DOHH2 (cell line): Measurements from ENCODE around the gene ATXN7L1.

Source experiments
- H3F3A ChIP-seq: fragments of 200-600 bp; sonication (generic), shearing (Covaris generic); 2 replicates; pipeline ENCODE4 v1.6.0; 2016; ENCODE audit warnings: antibody characterized with exemption, mild to moderate bottlenecking; ENCODE audit not compliant: control insufficient read depth, insufficient read depth
- H3K27ac ChIP-seq: fragments of 200-600 bp; sonication (generic); 2 replicates; pipeline ENCODE4 v1.5.1; 2014; ENCODE audit warnings: low read depth, mild to moderate bottlenecking, low read length, moderate library complexity
- H3K27me3 ChIP-seq: fragments of 200-600 bp; sonication (generic); 2 replicates; pipeline ENCODE4 v1.6.1; 2014; ENCODE audit warnings: mild to moderate bottlenecking, low read length, mixed read lengths; ENCODE audit not compliant: control insufficient read depth
- H3K36me3 ChIP-seq: fragments of 200-600 bp; sonication (generic); 2 replicates; pipeline ENCODE4 v1.6.1; 2014; ENCODE audit warnings: mild to moderate bottlenecking, low read length, moderate library complexity, mixed read lengths; ENCODE audit not compliant: control insufficient read depth
- H3K4me1 ChIP-seq: fragments of 200-600 bp; sonication (generic); 2 replicates; pipeline ENCODE4 v1.6.1; 2014; ENCODE audit warnings: mild to moderate bottlenecking, low read length, mixed read lengths; ENCODE audit not compliant: control insufficient read depth
- H3K4me2 ChIP-seq: fragments of 200-600 bp; sonication (generic); 2 replicates; pipeline ENCODE4 v1.6.0; 2014; ENCODE audit warnings: mild to moderate bottlenecking, low read length, moderate library complexity
- H3K4me3 ChIP-seq: fragments of 200-600 bp; sonication (generic); 2 replicates; pipeline ENCODE4 v1.5.1; 2014; ENCODE audit warnings: mild to moderate bottlenecking, low read length, mixed read lengths
- H3K79me2 ChIP-seq: fragments of 200-600 bp; sonication (generic); 2 replicates; pipeline ENCODE4 v1.6.1; 2014; ENCODE audit warnings: mild to moderate bottlenecking, low read length, mixed read lengths; ENCODE audit not compliant: control insufficient read depth
- H3K9me2 ChIP-seq: fragments of 200-600 bp; sonication (generic); replicated peaks from 2 replicates; pipeline ENCODE4 v1.6.1; 2014; ENCODE audit warnings: mild to moderate bottlenecking, low read length, mixed read lengths; ENCODE audit not compliant: control insufficient read depth
- H3K9me3 ChIP-seq: fragments of 200-600 bp; sonication (generic); 2 replicates; pipeline ENCODE4 v1.6.1; 2014; ENCODE audit warnings: antibody characterized with exemption, low read length, mixed read lengths; ENCODE audit not compliant: control insufficient read depth, insufficient read depth
- H4K20me1 ChIP-seq: fragments of 200-600 bp; sonication (generic); 2 replicates; pipeline ENCODE4 v1.6.0; 2014; ENCODE audit warnings: low read depth, mild to moderate bottlenecking, antibody characterized with exemption, low read length, moderate library complexity; ENCODE audit not compliant: control insufficient read depth, insufficient read depth
- EZH2phosphoT487 ChIP-seq: fragments of 200-600 bp; sonication (generic); IDR thresholded peaks from 2 replicates; pipeline ENCODE4 v1.6.1; 2017; ENCODE audit warnings: borderline replicate concordance, mild to moderate bottlenecking, antibody characterized with exemption, low read length, moderate library complexity, mixed read lengths
- TF ChIP-seq, protein P1 (sequence below): fragments of 200-600 bp; sonication (generic); IDR thresholded peaks from one replicate; pipeline ENCODE4 v1.5.1; 2014; ENCODE audit warnings: antibody characterized with exemption, mild to moderate bottlenecking, low read depth, low read length; ENCODE audit not compliant: poor library complexity, severe bottlenecking

ATXN7L1 gene

GRCh38 chr7:105591522-105591921, 284.9 kb downstream of the ATXN7L1 start:
- no peaks in the 10 kb centered on the region for H3K9me2 ChIP-seq
- H3K27ac ChIP-seq: no peak overlapping the region
- peaks cover 18% of the 10 kb centered on the region for H3F3A ChIP-seq
- no peak overlapping the region for H3K4me3 ChIP-seq
- H4K20me1 ChIP-seq: no peaks in the 10 kb centered on the region
- H3K9me3 ChIP-seq: no peaks in the 10 kb centered on the region
- no peaks in the 10 kb centered on the region for H3K27me3 ChIP-seq
- H3K4me1 ChIP-seq: peaks cover 66% of the 10 kb centered on the region
- H3K36me3 ChIP-seq: no peaks in the 10 kb centered on the region
- H3K79me2 ChIP-seq: no peaks in the 10 kb centered on the region
- no peak for TF ChIP-seq EZH2phosphoT487
- TF ChIP-seq, protein P1, sequence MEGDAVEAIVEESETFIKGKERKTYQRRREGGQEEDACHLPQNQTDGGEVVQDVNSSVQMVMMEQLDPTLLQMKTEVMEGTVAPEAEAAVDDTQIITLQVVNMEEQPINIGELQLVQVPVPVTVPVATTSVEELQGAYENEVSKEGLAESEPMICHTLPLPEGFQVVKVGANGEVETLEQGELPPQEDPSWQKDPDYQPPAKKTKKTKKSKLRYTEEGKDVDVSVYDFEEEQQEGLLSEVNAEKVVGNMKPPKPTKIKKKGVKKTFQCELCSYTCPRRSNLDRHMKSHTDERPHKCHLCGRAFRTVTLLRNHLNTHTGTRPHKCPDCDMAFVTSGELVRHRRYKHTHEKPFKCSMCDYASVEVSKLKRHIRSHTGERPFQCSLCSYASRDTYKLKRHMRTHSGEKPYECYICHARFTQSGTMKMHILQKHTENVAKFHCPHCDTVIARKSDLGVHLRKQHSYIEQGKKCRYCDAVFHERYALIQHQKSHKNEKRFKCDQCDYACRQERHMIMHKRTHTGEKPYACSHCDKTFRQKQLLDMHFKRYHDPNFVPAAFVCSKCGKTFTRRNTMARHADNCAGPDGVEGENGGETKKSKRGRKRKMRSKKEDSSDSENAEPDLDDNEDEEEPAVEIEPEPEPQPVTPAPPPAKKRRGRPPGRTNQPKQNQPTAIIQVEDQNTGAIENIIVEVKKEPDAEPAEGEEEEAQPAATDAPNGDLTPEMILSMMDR: no peak
- H3K4me2 ChIP-seq: no peak overlapping the region

GRCh38 chr7:105590793-105591192, 285.6 kb downstream of the ATXN7L1 start:
- TF ChIP-seq, protein P1: no peak
- no peak for TF ChIP-seq EZH2phosphoT487
- no peaks in the 10 kb centered on the region for H3K79me2 ChIP-seq
- H3K9me3 ChIP-seq: no peaks in the 10 kb centered on the region
- no peaks in the 10 kb centered on the region for H3K9me2 ChIP-seq
- peaks cover 16% of the 10 kb centered on the region for H3F3A ChIP-seq
- H3K4me3 ChIP-seq: no peak overlapping the region
- H4K20me1 ChIP-seq: no peaks in the 10 kb centered on the region
- no peaks in the 10 kb centered on the region for H3K36me3 ChIP-seq
- H3K27me3 ChIP-seq: no peaks in the 10 kb centered on the region
- peaks cover 72% of the 10 kb centered on the region for H3K4me1 ChIP-seq
- no peak overlapping the region for H3K27ac ChIP-seq
- H3K4me2 ChIP-seq: no peak overlapping the region

- Histone ChIP-seq H3F3A (peaks cover 11% of the 10 kb centered on the region), H3K36me3 (no peaks in the 10 kb centered on the region), H3K4me1 (peaks cover 72% of the 10 kb centered on the region), H4K20me1 (no peaks in the 10 kb centered on the region), H3K9me2 (no peaks in the 10 kb centered on the region), H3K79me2 (no peaks in the 10 kb centered on the region), H3K4me2 (peak overlapping the region; percentile 22; the same call in 1 of the 2 replicates), H3K27ac (no peak overlapping the region), H3K27me3 (no peaks in the 10 kb centered on the region), H3K4me3 (no peak overlapping the region), H3K9me3 (no peaks in the 10 kb centered on the region)
- TF ChIP-seq, protein P1: peak; percentile 96
- no peak for TF ChIP-seq EZH2phosphoT487
Observed at GRCh38 chr7:105589356-105590077, 286.9 kb downstream of the ATXN7L1 start.
